KMS-11 (cell line): Measurements from ENCODE around the gene FERMT3.
"Not testable (repeated sequence)": the region's sequence is repeated elsewhere in the genome, so short reads cannot be mapped to it uniquely, and the experiment has no call there.

Source experiments
- H2AFZ ChIP-seq: fragments of 200-600 bp; sonication (generic); 2 replicates; pipeline ENCODE4 v1.6.1; 2016; ENCODE audit warnings: antibody characterized with exemption, mixed run types, low read depth
- H3K27ac ChIP-seq: fragments of 200-600 bp; sonication (generic); 2 replicates; pipeline ENCODE4 v1.6.1; 2016; ENCODE audit warnings: mild to moderate bottlenecking, mixed run types
- H3K27me3 ChIP-seq: fragments of 200-600 bp; sonication (generic); 2 replicates; pipeline ENCODE4 v1.6.1; 2017; ENCODE audit warnings: mild to moderate bottlenecking, low read depth, mixed run types, moderate library complexity; ENCODE audit not compliant: insufficient read depth
- H3K36me3 ChIP-seq: fragments of 200-600 bp; sonication (generic); 2 replicates; pipeline ENCODE4 v1.6.1; 2017; ENCODE audit warnings: mild to moderate bottlenecking, mixed run types; ENCODE audit not compliant: insufficient read depth
- H3K4me1 ChIP-seq: fragments of 200-600 bp; sonication (generic); 2 replicates; pipeline ENCODE4 v1.6.1; 2016; ENCODE audit warnings: mild to moderate bottlenecking, low read depth, mixed run types; ENCODE audit not compliant: poor library complexity, severe bottlenecking
- H3K4me2 ChIP-seq: fragments of 200-600 bp; sonication (generic); 2 replicates; pipeline ENCODE4 v1.7.0; 2016; ENCODE audit warnings: mild to moderate bottlenecking, mixed run types
- H3K4me3 ChIP-seq: fragments of 200-600 bp; sonication (generic); IDR thresholded peaks from 2 replicates; pipeline ENCODE4 v1.6.1; 2017; ENCODE audit warnings: low read depth, low read length, mixed read lengths; ENCODE audit not compliant: insufficient read depth
- H3K79me2 ChIP-seq: fragments of 200-600 bp; sonication (generic); 2 replicates; pipeline ENCODE4 v1.6.1; 2016; ENCODE audit warnings: low read depth, mixed run types; ENCODE audit not compliant: insufficient read depth
- H3K9ac ChIP-seq: fragments of 200-600 bp; sonication (generic); 2 replicates; pipeline ENCODE4 v1.6.1; 2016; ENCODE audit warnings: mild to moderate bottlenecking, mixed run types
- H4K20me1 ChIP-seq: fragments of 200-600 bp; sonication (generic); 2 replicates; pipeline ENCODE4 v1.6.1; 2016; ENCODE audit warnings: mild to moderate bottlenecking, mixed run types; ENCODE audit not compliant: insufficient read depth
- TF ChIP-seq, protein P1 (sequence below): fragments of 200-600 bp; sonication (generic); conservative IDR thresholded peaks from 2 replicates; pipeline ENCODE4 v1.6.1; 2017; ENCODE audit warnings: low read depth, mild to moderate bottlenecking, antibody characterized with exemption, low read length, moderate library complexity, mixed read lengths

Gene FERMT3

DNA sequence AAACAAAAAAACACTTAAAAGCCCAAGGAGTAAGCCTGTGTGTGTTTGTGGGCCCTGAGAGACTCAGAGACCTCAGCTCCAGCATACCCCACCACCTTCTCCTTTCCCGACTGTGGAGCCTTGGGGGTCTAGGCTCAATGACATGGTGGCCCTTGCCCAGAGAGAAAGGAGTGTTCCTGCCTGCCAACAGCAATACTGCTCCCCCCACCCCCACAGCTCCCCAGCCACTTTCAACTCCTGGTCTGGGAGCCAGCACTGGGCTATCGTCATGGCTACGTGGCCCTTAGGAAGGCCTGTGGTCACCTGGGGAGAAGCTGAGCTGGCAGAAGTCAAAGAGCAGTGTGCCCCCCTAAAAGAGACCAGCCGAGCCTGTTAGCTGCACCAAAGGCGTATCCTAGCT lies 37.6 kb downstream of the FERMT3 start:
- peaks cover 35% of the 10 kb centered on the region for H3K4me1 ChIP-seq
- peaks cover 31% of the 10 kb centered on the region for H3K79me2 ChIP-seq
- no peak overlapping the region for H3K27ac ChIP-seq
- no peak overlapping the region for H3K9ac ChIP-seq
- no peak overlapping the region for H2AFZ ChIP-seq
- H4K20me1 ChIP-seq = no peaks in the 10 kb centered on the region
- no peak overlapping the region for H3K4me3 ChIP-seq
- no peaks in the 10 kb centered on the region for H3K27me3 ChIP-seq
- H3K36me3 ChIP-seq = peaks cover 4% of the 10 kb centered on the region; the same call in 1 of the 2 replicates
- TF ChIP-seq, protein P1, sequence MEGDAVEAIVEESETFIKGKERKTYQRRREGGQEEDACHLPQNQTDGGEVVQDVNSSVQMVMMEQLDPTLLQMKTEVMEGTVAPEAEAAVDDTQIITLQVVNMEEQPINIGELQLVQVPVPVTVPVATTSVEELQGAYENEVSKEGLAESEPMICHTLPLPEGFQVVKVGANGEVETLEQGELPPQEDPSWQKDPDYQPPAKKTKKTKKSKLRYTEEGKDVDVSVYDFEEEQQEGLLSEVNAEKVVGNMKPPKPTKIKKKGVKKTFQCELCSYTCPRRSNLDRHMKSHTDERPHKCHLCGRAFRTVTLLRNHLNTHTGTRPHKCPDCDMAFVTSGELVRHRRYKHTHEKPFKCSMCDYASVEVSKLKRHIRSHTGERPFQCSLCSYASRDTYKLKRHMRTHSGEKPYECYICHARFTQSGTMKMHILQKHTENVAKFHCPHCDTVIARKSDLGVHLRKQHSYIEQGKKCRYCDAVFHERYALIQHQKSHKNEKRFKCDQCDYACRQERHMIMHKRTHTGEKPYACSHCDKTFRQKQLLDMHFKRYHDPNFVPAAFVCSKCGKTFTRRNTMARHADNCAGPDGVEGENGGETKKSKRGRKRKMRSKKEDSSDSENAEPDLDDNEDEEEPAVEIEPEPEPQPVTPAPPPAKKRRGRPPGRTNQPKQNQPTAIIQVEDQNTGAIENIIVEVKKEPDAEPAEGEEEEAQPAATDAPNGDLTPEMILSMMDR = no peak
- H3K4me2 ChIP-seq = no peak overlapping the region; the same call in 1 of the 2 replicates

DNA sequence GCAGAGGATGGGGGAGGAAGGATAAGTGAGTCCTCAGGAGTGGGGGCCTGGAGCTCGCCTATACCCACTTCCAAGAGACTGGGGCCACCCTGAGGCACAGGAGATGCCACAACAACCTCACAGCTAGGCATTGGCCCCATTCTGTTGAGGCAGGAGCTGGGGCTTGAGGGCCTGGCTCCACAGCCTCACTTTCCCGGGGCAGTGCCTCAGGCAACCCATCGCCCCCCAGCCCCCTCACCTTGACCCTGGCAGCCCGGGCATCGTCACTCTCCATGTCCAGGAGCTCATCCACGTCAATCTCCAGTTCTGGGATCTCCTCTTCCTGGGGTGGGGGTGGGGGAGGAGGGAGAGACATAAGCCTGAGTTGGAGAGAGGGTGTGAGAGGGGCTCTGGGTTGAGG lies 38.4 kb downstream of the FERMT3 start:
- H3K36me3 ChIP-seq = peaks cover 4% of the 10 kb centered on the region; the same call in 1 of the 2 replicates

DNA sequence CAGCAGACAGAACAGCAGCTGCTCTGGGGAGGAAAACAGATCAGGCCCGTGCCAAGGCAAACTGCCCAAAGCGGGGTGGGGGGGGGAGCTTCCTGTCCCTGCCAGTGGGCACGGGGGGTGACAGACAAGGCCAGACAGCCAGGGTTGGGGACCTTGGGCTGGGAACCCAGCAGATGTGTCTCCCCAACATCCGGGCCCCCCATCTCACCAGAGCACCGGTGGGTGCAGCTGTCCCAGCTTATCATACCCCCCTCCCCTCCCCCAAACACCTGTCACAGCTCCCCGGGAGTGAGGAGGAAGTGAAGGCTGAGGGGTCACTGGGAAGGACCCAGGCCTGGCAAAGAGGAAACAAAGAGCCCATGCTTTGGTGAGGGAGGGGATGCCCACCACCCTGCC lies 38.9 kb downstream of the FERMT3 start:
- Histone ChIP-seq H3K36me3 (peaks cover 4% of the 10 kb centered on the region; the same call in 1 of the 2 replicates), H3K4me1 (peaks cover 22% of the 10 kb centered on the region), H3K27me3 (no peaks in the 10 kb centered on the region), H3K4me3 (no peak overlapping the region), H3K9ac (peak overlapping the region; percentile 81), H4K20me1 (no peaks in the 10 kb centered on the region), H3K27ac (peak overlapping the region; percentile 66), H2AFZ (no peak overlapping the region), H3K4me2 (peak overlapping the region; percentile 73), H3K79me2 (peaks cover 31% of the 10 kb centered on the region)
- TF ChIP-seq, protein P1 = no peak

More for the DNA sequence above, 38.4 kb downstream of the FERMT3 start:
- Histone ChIP-seq H3K4me2 (peak overlapping the region; percentile 73), H3K27me3 (no peaks in the 10 kb centered on the region), H4K20me1 (no peaks in the 10 kb centered on the region), H3K9ac (peak overlapping the region; percentile 81; the same call in 1 of the 2 replicates), H3K4me3 (no peak overlapping the region), H3K27ac (peak overlapping the region; percentile 66; the same call in 1 of the 2 replicates), H3K79me2 (peaks cover 31% of the 10 kb centered on the region), H3K4me1 (peaks cover 26% of the 10 kb centered on the region), H2AFZ (no peak overlapping the region)
- TF ChIP-seq, protein P1 = no peak

DNA sequence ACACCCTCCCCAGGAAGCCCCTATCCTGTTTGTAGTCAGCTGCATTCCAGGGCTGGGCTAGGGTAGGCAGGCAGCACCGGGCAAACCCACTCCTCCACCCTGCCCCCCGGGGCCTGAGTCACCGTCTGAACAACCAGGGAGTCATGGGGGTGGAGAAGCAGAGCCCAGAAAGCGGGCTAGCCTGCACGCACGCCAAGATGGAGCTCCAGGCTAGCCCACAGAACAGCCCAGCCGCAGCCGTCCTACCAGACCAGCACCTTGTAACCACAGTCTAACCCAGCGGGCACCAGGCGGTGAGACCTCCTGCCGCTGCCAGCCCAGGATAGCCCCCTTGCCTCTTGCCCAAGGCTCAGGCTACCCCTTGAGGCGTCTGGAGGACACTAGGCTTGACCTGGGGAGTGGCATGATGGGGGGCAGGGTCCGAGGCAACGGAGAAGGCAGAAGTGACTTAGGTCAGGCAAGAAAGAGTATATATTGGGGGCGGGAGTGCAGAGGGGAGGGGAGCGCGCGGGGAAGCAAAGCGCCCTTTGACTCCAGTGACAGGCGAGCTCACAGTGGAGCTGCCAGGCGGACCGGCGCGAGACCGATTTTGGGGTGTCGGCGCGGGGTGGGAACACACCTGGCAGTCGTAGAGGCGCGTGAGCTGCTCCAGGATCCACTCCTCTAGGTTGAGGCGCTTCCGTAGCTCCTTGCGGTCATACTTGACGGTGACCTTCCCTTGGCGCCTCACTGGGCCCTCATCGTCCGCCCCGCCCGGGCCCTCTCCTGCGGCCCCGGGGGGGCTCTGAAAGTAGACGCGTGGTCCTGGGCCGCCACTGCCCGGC lies 39.5 kb downstream of the FERMT3 start:
- peak overlapping the region; percentile 66 for H3K27ac ChIP-seq

DNA sequence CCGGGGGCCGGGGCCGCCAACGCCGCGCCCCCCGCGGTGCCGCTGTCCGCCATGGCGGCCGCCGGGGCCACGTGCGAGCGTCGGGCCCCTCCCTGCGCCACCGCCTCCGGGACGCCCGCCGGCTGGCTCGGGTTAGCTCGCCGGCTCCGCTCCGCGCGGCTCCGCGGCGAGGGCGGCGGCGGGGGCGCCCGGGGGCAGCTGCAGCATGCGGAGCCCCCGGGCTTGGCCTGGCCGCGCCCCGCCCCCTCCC lies 40.0 kb downstream of the FERMT3 start:
- Histone ChIP-seq H3K79me2 (peaks cover 31% of the 10 kb centered on the region), H3K4me1 (peaks cover 21% of the 10 kb centered on the region), H3K27ac (peak overlapping the region; percentile 66), H3K9ac (peak overlapping the region; percentile 81)
- H3K36me3 ChIP-seq, H3K27me3 ChIP-seq, H4K20me1 ChIP-seq, H3K4me3 ChIP-seq, H3K4me2 ChIP-seq, H2AFZ ChIP-seq: not testable (repeated sequence)

More for the DNA sequence above, 39.5 kb downstream of the FERMT3 start:
- TF ChIP-seq, protein P1 = no peak
- Histone ChIP-seq H4K20me1 (no peaks in the 10 kb centered on the region), H3K9ac (peak overlapping the region; percentile 81), H3K4me2 (peak overlapping the region; percentile 73), H3K79me2 (peaks cover 31% of the 10 kb centered on the region), H3K4me3 (no peak overlapping the region), H3K4me1 (peaks cover 21% of the 10 kb centered on the region), H2AFZ (no peak overlapping the region), H3K36me3 (peaks cover 4% of the 10 kb centered on the region; the same call in 1 of the 2 replicates), H3K27me3 (no peaks in the 10 kb centered on the region)
